ENCODE results near the gene SLC37A1.

The SLC37A1 gene

GRCh38 chr21:42479582-42479981 lies 34.1 kb upstream of the SLC37A1 start:
- DNase-seq, result no peak

- no peak for DNase-seq
These were observed 32.9 kb upstream of the SLC37A1 start for GRCh38 chr21:42480736-42481135.

GRCh38 chr21:42481169-42481568 lies 32.5 kb upstream of the SLC37A1 start:
- DNase-seq, result no peak

GRCh38 chr21:42484966-42485365 lies 28.7 kb upstream of the SLC37A1 start:
- DNase-seq, result no peak

- DNase-seq, result no peak
These were observed 27.6 kb upstream of the SLC37A1 start for GRCh38 chr21:42486072-42486471.

- no peak for DNase-seq
These were observed 27.1 kb upstream of the SLC37A1 start for GRCh38 chr21:42486531-42486930.

GRCh38 chr21:42489006-42489563 lies 24.6 kb upstream of the SLC37A1 start:
- no peak for DNase-seq

- no peak for DNase-seq
These were observed 23.7 kb upstream of the SLC37A1 start for GRCh38 chr21:42489991-42490390.

- DNase-seq, result no peak
These were observed 22.9 kb upstream of the SLC37A1 start for GRCh38 chr21:42490720-42491119.

GRCh38 chr21:42491328-42491727 lies 22.3 kb upstream of the SLC37A1 start:
- DNase-seq, result no peak

GRCh38 chr21:42492201-42492600 lies 21.5 kb upstream of the SLC37A1 start:
- no peak for DNase-seq

- no peak for DNase-seq
These were observed 20.3 kb upstream of the SLC37A1 start for GRCh38 chr21:42493109-42494060.

- DNase-seq, result no peak
These were observed 18.6 kb upstream of the SLC37A1 start for GRCh38 chr21:42495027-42495426.

GRCh38 chr21:42495765-42496119 lies 17.9 kb upstream of the SLC37A1 start:
- peak; percentile 57 for DNase-seq

GRCh38 chr21:42496120-42496838 lies 17.4 kb upstream of the SLC37A1 start, which contains the start of gene RSPH1:
Gene RSPH1, minus strand, starts transcription at chr21:42496224. Its CDS starts 38 bp downstream, at chr21:42496186.
- peak; percentile 97 for DNase-seq

- DNase-seq, result no peak
These were observed 16.8 kb upstream of the SLC37A1 start for GRCh38 chr21:42496839-42497202.

- DNase-seq, result no peak
These were observed 15.6 kb upstream of the SLC37A1 start for GRCh38 chr21:42498012-42498411.

- DNase-seq, result no peak
These were observed 14.1 kb upstream of the SLC37A1 start for GRCh38 chr21:42499444-42500112.

GRCh38 chr21:42500225-42500624 lies 13.4 kb upstream of the SLC37A1 start:
- DNase-seq, result no peak

- DNase-seq, result no peak
These were observed 12.9 kb upstream of the SLC37A1 start for GRCh38 chr21:42500736-42501135.

GRCh38 chr21:42503711-42504110 lies 9.9 kb upstream of the SLC37A1 start:
- DNase-seq, result no peak

GRCh38 chr21:42505090-42505726 lies 8.4 kb upstream of the SLC37A1 start:
- no peak for DNase-seq

- DNase-seq, result no peak
These were observed 6.2 kb upstream of the SLC37A1 start for GRCh38 chr21:42507418-42507817.

Measured in kidney glomerular epithelial cell (primary cell).